ENCODE results near the gene TOMM7. TPM values are rescaled to one million over a fixed set of nuclear protein-coding genes. Genes with fewer than 3 reads are reported as not detected.
A peak's percentile ranks its signal among the peaks of the same experiment; 100 is the strongest.

Gene TOMM7
- total and polyA plus RNA-seq, 4 donors: 122 to 275 (median 204) TPM

DNA sequence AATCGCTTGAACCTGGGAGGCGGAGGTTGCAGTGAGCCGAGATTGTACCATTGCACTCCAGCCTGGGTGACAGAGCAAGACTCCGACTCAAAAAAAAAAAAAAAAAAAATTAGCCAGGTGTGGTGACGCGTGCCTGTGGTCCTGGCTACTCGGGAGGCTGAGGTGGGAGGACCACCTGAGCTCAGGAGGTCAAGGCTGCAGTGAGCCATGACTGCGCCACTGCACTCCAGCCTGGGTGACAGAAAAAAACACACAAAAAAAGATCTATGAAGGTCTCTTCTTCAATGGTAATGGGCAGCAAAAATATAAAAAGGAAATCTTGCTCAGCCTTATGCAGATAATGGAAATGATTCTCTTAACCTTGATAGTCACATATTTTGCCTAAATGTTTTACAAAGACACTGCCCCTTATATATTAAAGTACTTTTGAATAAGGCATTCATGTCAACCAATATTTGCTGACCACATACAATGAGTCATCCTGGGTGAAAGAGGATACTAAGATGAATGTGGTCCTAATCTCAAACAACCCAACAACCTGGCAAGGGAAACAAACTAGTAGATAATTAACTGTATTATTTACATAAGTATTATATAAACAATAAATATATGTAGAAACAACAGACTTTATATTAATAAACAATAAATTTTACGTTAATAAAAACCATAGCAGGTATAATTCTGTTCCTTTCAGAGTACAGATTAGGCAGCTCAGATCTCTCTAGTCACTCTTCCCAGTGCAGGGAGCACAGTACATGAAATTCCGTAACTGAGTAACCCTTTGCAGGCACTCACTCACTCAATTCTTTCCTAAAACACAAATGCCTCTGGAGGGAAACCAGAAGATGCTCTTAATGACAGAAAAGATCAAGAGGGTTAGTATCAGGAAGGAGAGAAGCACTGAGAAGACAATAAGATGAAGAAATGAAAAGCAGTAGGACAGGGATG lies 8.1 kb downstream of the TOMM7 start:
- Histone ChIP-seq H3K9me3 (ENCODE audit: control insufficient read depth in 4 of 4, insufficient read depth in 3 of 4, low read length in 3 of 4) (no peaks in the 10 kb centered on the region), H3K4me1 (ENCODE audit: control insufficient read depth in 5 of 5, insufficient read depth in 5 of 5, low read length in 5 of 5) (peaks cover 0 to 3% (median 0%) of the 10 kb centered on the region in 5 donors), H3K27ac (ENCODE audit: low read depth in 1 of 2, low read length in 1 of 2) (no peak overlapping the region), H3K27me3 (ENCODE audit: control insufficient read depth in 3 of 3, insufficient read depth in 3 of 3, low read length in 2 of 3) (no peaks in the 10 kb centered on the region), H3K36me3 (ENCODE audit: control insufficient read depth in 4 of 4, insufficient read depth in 4 of 4, low read length in 4 of 4) (peaks cover 3 to 25% (median 21%) of the 10 kb centered on the region in 4 donors), H3K4me3 (no peak overlapping the region), H3K9ac (ENCODE audit: insufficient read depth in 1 of 2, low read length in 2 of 2) (no peak overlapping the region)
- DNase-seq (no peak), ATAC-seq (ENCODE audit: insufficient read depth, low FRiP score) (no peak)
- WGBS, 2 donors: 91 to 94% methylated on average over 8 to 10 of the region's 10 CpGs
- TF ChIP-seq, protein P1, sequence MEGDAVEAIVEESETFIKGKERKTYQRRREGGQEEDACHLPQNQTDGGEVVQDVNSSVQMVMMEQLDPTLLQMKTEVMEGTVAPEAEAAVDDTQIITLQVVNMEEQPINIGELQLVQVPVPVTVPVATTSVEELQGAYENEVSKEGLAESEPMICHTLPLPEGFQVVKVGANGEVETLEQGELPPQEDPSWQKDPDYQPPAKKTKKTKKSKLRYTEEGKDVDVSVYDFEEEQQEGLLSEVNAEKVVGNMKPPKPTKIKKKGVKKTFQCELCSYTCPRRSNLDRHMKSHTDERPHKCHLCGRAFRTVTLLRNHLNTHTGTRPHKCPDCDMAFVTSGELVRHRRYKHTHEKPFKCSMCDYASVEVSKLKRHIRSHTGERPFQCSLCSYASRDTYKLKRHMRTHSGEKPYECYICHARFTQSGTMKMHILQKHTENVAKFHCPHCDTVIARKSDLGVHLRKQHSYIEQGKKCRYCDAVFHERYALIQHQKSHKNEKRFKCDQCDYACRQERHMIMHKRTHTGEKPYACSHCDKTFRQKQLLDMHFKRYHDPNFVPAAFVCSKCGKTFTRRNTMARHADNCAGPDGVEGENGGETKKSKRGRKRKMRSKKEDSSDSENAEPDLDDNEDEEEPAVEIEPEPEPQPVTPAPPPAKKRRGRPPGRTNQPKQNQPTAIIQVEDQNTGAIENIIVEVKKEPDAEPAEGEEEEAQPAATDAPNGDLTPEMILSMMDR (IDR thresholded peaks at IDR 0.05; ENCODE audit: control extremely low read depth, extremely low read depth): no peak

DNA sequence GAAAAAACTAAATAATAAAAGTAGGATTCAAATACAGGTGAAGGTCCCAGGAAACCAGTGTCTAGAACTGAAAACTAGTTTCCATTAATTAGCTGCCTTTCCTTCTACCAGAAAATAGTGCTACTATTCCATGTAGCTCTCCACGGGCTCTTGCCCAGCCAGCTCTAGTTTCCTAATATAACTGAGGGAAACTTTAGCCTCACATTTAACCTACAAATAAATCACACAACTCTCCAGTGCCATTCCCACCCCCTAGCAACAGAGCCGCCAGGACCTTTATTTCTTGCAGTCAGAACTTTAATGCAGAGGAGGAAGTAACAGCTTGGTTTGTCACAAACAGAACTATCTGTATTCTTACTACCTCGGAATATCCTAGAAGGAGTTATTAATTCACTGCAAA lies 10.3 kb downstream of the TOMM7 start:
- H3K9ac ChIP-seq (ENCODE audit: insufficient read depth in 1 of 2, low read length in 2 of 2): no peak overlapping the region
- ATAC-seq (ENCODE audit: insufficient read depth, low FRiP score): no peak
- 87 to 89% methylated on average over 3 of the region's 3 CpGs for WGBS, 2 donors
- no peak overlapping the region for H3K27ac ChIP-seq (ENCODE audit: low read depth in 1 of 2, low read length in 1 of 2)
- no peak for DNase-seq
- H3K4me3 ChIP-seq: no peak overlapping the region
- H3K9me3 ChIP-seq (ENCODE audit: control insufficient read depth in 4 of 4, insufficient read depth in 3 of 4, low read length in 3 of 4): no peaks in the 10 kb centered on the region
- H3K36me3 ChIP-seq (ENCODE audit: control insufficient read depth in 4 of 4, insufficient read depth in 4 of 4, low read length in 4 of 4): peaks cover 3 to 22% (median 19%) of the 10 kb centered on the region in 4 donors
- H3K4me1 ChIP-seq (ENCODE audit: control insufficient read depth in 5 of 5, insufficient read depth in 5 of 5, low read length in 5 of 5): peaks cover 0 to 3% (median 0%) of the 10 kb centered on the region in 5 donors
- TF ChIP-seq, protein P1 (IDR thresholded peaks at IDR 0.05; ENCODE audit: control extremely low read depth, extremely low read depth): no peak
- no peaks in the 10 kb centered on the region for H3K27me3 ChIP-seq (ENCODE audit: control insufficient read depth in 3 of 3, insufficient read depth in 3 of 3, low read length in 2 of 3)

DNA sequence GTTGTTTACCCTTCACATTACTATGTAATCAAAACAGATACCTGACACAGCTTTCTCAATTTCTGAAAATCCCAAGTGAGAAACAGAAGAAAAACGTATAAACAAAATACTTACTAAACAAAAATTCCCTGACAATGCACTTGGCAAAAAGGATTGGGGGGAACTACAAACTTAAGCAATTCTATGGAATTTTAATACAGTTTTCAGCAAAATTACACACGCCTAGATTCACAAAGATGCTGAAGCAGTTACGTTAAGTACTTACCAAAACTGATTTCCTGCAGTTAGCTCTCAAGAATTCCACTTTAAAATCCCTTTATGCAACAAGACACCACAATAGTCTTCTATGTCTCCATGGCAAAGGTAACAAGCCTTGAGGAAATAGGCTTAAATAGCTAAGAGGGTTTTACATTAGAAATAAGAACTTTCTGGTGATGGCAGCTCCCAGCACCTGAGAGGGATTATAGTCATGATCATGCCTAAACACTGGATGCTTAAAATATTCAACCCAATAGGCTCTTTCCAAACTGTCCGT lies 10.8 kb downstream of the TOMM7 start:
- WGBS, 2 donors: 82 to 85% methylated on average over 4 of the region's 4 CpGs
- TF ChIP-seq, protein P1 (IDR thresholded peaks at IDR 0.05; ENCODE audit: control extremely low read depth, extremely low read depth): no peak
- Histone ChIP-seq H3K4me3 (no peak overlapping the region), H3K4me1 (ENCODE audit: control insufficient read depth in 5 of 5, insufficient read depth in 5 of 5, low read length in 5 of 5) (peaks cover 0 to 3% (median 0%) of the 10 kb centered on the region in 5 donors), H3K9ac (ENCODE audit: insufficient read depth in 1 of 2, low read length in 2 of 2) (no peak overlapping the region), H3K27ac (ENCODE audit: low read depth in 1 of 2, low read length in 1 of 2) (no peak overlapping the region), H3K36me3 (ENCODE audit: control insufficient read depth in 4 of 4, insufficient read depth in 4 of 4, low read length in 4 of 4) (peaks cover 2 to 17% (median 16%) of the 10 kb centered on the region in 4 donors), H3K27me3 (ENCODE audit: control insufficient read depth in 3 of 3, insufficient read depth in 3 of 3, low read length in 2 of 3) (no peaks in the 10 kb centered on the region), H3K9me3 (ENCODE audit: control insufficient read depth in 4 of 4, insufficient read depth in 3 of 4, low read length in 3 of 4) (no peaks in the 10 kb centered on the region)
- peak in 2 of 3 donors; percentile 8 to 46 for DNase-seq
- ATAC-seq (ENCODE audit: insufficient read depth, low FRiP score): no peak

Measured in lung (tissue), 12 donors.